HEK293 (cell line): Measurements from ENCODE around the gene PAPSS2.

Source experiments
- AEBP2 ChIP-seq: fragments of 450-650 bp; formaldehyde crosslinking; IDR thresholded peaks from 2 replicates; pipeline ENCODE4 v1.5.1; 2016; ENCODE audit warnings: missing biosample characterization, missing genetic modification characterization, borderline replicate concordance
- EGR2 ChIP-seq: fragments of 450-650 bp; formaldehyde crosslinking; IDR thresholded peaks from 2 replicates; pipeline ENCODE4 v1.5.1; 2016; ENCODE audit warnings: low read depth, missing biosample characterization, missing genetic modification characterization
- GFI1B ChIP-seq: fragments of 450-650 bp; formaldehyde crosslinking; IDR thresholded peaks from 2 replicates; pipeline ENCODE4 v1.5.1; 2016; ENCODE audit warnings: missing biosample characterization, missing genetic modification characterization
- HOXC10 ChIP-seq: sonication (generic); formaldehyde crosslinking; IDR thresholded peaks from 2 replicates; pipeline ENCODE4 v1.8.1; 2023; ENCODE audit warnings: mild to moderate bottlenecking, missing genetic modification reagents
- KLF10 ChIP-seq: fragments of 450-650 bp; IDR thresholded peaks from 2 replicates; pipeline ENCODE4 v1.5.1; 2018; ENCODE audit warnings: missing biosample characterization, mild to moderate bottlenecking, missing genetic modification characterization
- MZF1 ChIP-seq: fragments of 450-650 bp; formaldehyde crosslinking; IDR thresholded peaks from 2 replicates; pipeline ENCODE4 v1.5.1; 2017; ENCODE audit warnings: missing biosample characterization, missing genetic modification characterization, borderline replicate concordance
- PRDM1 ChIP-seq: fragments of 450-650 bp; formaldehyde crosslinking; IDR thresholded peaks from 2 replicates; pipeline ENCODE4; 2016; ENCODE audit warnings: missing biosample characterization, missing genetic modification characterization
- PRDM6 ChIP-seq: fragments of 450-650 bp; formaldehyde crosslinking; IDR thresholded peaks from 2 replicates; pipeline ENCODE4 v1.5.1; 2017; ENCODE audit warnings: missing biosample characterization, missing genetic modification characterization
- SCRT1 ChIP-seq: fragments of 450-650 bp; formaldehyde crosslinking; IDR thresholded peaks from 2 replicates; pipeline ENCODE4 v1.5.1; 2016; ENCODE audit warnings: missing biosample characterization, missing genetic modification characterization, borderline replicate concordance
- TRIM28 ChIP-seq: IDR thresholded peaks from 2 replicates; pipeline ENCODE4 v1.6.1; 2011; ENCODE audit warnings: low read length, control low read depth, borderline replicate concordance
- TSHZ1 ChIP-seq: fragments of 450-650 bp; formaldehyde crosslinking; IDR thresholded peaks from 2 replicates; pipeline ENCODE4 v1.5.1; 2016; ENCODE audit warnings: missing biosample characterization, missing genetic modification characterization, borderline replicate concordance
- YY1 ChIP-seq: fragments of 450-650 bp; formaldehyde crosslinking; IDR thresholded peaks from 2 replicates; pipeline ENCODE4 v1.5.1; 2018; ENCODE audit warnings: missing biosample characterization, missing genetic modification characterization
- ZBTB1 ChIP-seq: fragments of 450-650 bp; formaldehyde crosslinking; IDR thresholded peaks from 2 replicates; pipeline ENCODE4 v1.5.1; 2016; ENCODE audit warnings: missing biosample characterization, missing genetic modification characterization
- ZBTB48 ChIP-seq: fragments of 450-650 bp; formaldehyde crosslinking; IDR thresholded peaks from 2 replicates; pipeline ENCODE4 v1.5.1; 2016; ENCODE audit warnings: missing biosample characterization, missing genetic modification characterization
- ZIC2 ChIP-seq: fragments of 450-650 bp; formaldehyde crosslinking; IDR thresholded peaks from 2 replicates; pipeline ENCODE4 v1.5.1; 2016; ENCODE audit warnings: missing biosample characterization, missing genetic modification characterization
- ZNF10 ChIP-seq: fragments of 450-650 bp; formaldehyde crosslinking; IDR thresholded peaks from 2 replicates; pipeline ENCODE4 v1.5.1; 2017; ENCODE audit warnings: missing biosample characterization, missing genetic modification characterization
- ZNF132 ChIP-seq: fragments of 450-650 bp; formaldehyde crosslinking; IDR thresholded peaks from 2 replicates; pipeline ENCODE4 v1.5.1; 2017; ENCODE audit warnings: missing biosample characterization, missing genetic modification characterization, borderline replicate concordance
- ZNF280D ChIP-seq: fragments of 450-650 bp; formaldehyde crosslinking; IDR thresholded peaks from 2 replicates; pipeline ENCODE4 v1.5.1; 2016; ENCODE audit warnings: missing biosample characterization, missing genetic modification characterization
- ZNF311 ChIP-seq: fragments of 450-650 bp; formaldehyde crosslinking; IDR thresholded peaks from 2 replicates; pipeline ENCODE4 v1.5.1; 2017; ENCODE audit warnings: missing biosample characterization, missing genetic modification characterization, borderline replicate concordance
- ZNF335 ChIP-seq: fragments of 450-650 bp; formaldehyde crosslinking; conservative IDR thresholded peaks from 2 replicates; pipeline ENCODE4 v1.5.1; 2016; ENCODE audit warnings: missing biosample characterization, missing genetic modification characterization
- ZNF423 ChIP-seq: fragments of 450-650 bp; formaldehyde crosslinking; IDR thresholded peaks from 2 replicates; pipeline ENCODE4 v1.5.1; 2016; ENCODE audit warnings: missing biosample characterization, missing genetic modification characterization
- ZNF501 ChIP-seq: fragments of 450-650 bp; formaldehyde crosslinking; IDR thresholded peaks from 2 replicates; pipeline ENCODE4 v1.5.1; 2016; ENCODE audit warnings: missing biosample characterization, missing genetic modification characterization
- ZNF544 ChIP-seq: fragments of 450-650 bp; formaldehyde crosslinking; IDR thresholded peaks from 2 replicates; pipeline ENCODE4 v1.5.0; 2017; ENCODE audit warnings: missing biosample characterization, missing genetic modification characterization
- ZNF549 ChIP-seq: fragments of 450-650 bp; IDR thresholded peaks from 2 replicates; pipeline ENCODE4 v1.5.1; 2018; ENCODE audit warnings: missing biosample characterization, missing genetic modification characterization, mild to moderate bottlenecking, inconsistent platforms, moderate library complexity
- ZNF596 ChIP-seq: fragments of 450-650 bp; IDR thresholded peaks from 2 replicates; pipeline ENCODE4 v1.5.0; 2018; ENCODE audit warnings: missing biosample characterization, mild to moderate bottlenecking, missing genetic modification characterization, moderate library complexity
- ZNF600 ChIP-seq: fragments of 450-650 bp; formaldehyde crosslinking; IDR thresholded peaks from 2 replicates; pipeline ENCODE4 v1.5.1; 2016; ENCODE audit warnings: missing biosample characterization, missing genetic modification characterization
- ZNF645 ChIP-seq: fragments of 450-650 bp; formaldehyde crosslinking; IDR thresholded peaks from 2 replicates; pipeline ENCODE4; 2016; ENCODE audit warnings: missing biosample characterization, missing genetic modification characterization
- ZNF670 ChIP-seq: fragments of 450-650 bp; formaldehyde crosslinking; IDR thresholded peaks from 2 replicates; pipeline ENCODE4 v1.5.1; 2016; ENCODE audit warnings: missing biosample characterization, missing genetic modification characterization, low read depth
- ZNF704 ChIP-seq: fragments of 450-650 bp; formaldehyde crosslinking; IDR thresholded peaks from 2 replicates; pipeline ENCODE4 v1.5.1; 2016; ENCODE audit warnings: missing biosample characterization, missing genetic modification characterization
- ZNF707 ChIP-seq: fragments of 450-650 bp; formaldehyde crosslinking; IDR thresholded peaks from 2 replicates; pipeline ENCODE4 v1.5.1; 2016; ENCODE audit warnings: missing biosample characterization, missing genetic modification characterization

Gene PAPSS2

GRCh38 chr10:87658321-87658795 lies 1.3 kb upstream of the PAPSS2 start (continued):
- no peak for TF ChIP-seq ZNF645 (tag by site-specific recombination)
- no peak; the same call in 1 of the 2 replicates for TF ChIP-seq ZNF501
- no peak; the same call in 1 of the 2 replicates for TF ChIP-seq MZF1 (tag by site-specific recombination)
- TF ChIP-seq ZNF596 (tag by site-specific recombination) = no peak
- TF ChIP-seq EGR2 = no peak; the same call in 1 of the 2 replicates
- peak; percentile 89 for TF ChIP-seq ZNF600 (tag by site-specific recombination)
- peak; percentile 62; the same call in 1 of the 2 replicates for TF ChIP-seq ZNF10 (tag by site-specific recombination)
- TF ChIP-seq KLF10 (tag by site-specific recombination) = peak; percentile 67; the same call in 1 of the 2 replicates
- no peak for TF ChIP-seq AEBP2 (tag by site-specific recombination)
- TF ChIP-seq PRDM6 = peak; percentile 86
- TF ChIP-seq ZNF132 (tag by site-specific recombination) = no peak
- TF ChIP-seq ZNF549 (tag by site-specific recombination) = no peak
- 0 out of 2 replicates have a peak, but pooled peaks have one; percentile 38 for TF ChIP-seq ZIC2
- no peak for TF ChIP-seq ZNF423 (tag by site-specific recombination)
- no peak for TF ChIP-seq ZBTB1
- no peak for TF ChIP-seq PRDM1
- no peak for TF ChIP-seq ZNF704
- TF ChIP-seq ZNF707 (tag by site-specific recombination) = no peak
- no peak for TF ChIP-seq SCRT1 (tag by site-specific recombination)
- peak; percentile 87 for TF ChIP-seq TSHZ1 (tag by site-specific recombination)
- no peak for TF ChIP-seq ZNF670 (tag by site-specific recombination)
- TF ChIP-seq HOXC10 (CRISPR knock-in tag) = no peak
- TF ChIP-seq ZNF335 (tag by site-specific recombination) = no peak
- no peak for TF ChIP-seq ZBTB48 (tag by site-specific recombination)
- TF ChIP-seq ZNF544 (tag by site-specific recombination) = no peak
- TF ChIP-seq ZNF311 (tag by site-specific recombination) = no peak
- TF ChIP-seq GFI1B (tag by site-specific recombination) = peak; percentile 86
- no peak for TF ChIP-seq ZNF280D (tag by site-specific recombination)
- TF ChIP-seq YY1 (tag by site-specific recombination) = no peak
- no peak; the same call in 1 of the 2 replicates for TF ChIP-seq TRIM28
